NCI-H2196 treated with DMSO at 0.1 percent for 48 hours (cell line): ENCODE results near the gene NSFL1C.

ENCODE experiments used
- DNase-seq: peaks from one replicate; lab custom pipeline; 2025; ENCODE audit not compliant: unreplicated experiment; lab: John Stamatoyannopoulos, UW

Gene NSFL1C

GRCh38 chr20:1462834-1463233 lies 3.8 kb downstream of the NSFL1C start:
- no peak for DNase-seq

- no peak for DNase-seq
Measured at GRCh38 chr20:1462001-1462400, 4.6 kb downstream of the NSFL1C start.

GRCh38 chr20:1460275-1460674 lies 6.4 kb downstream of the NSFL1C start:
- no peak for DNase-seq

GRCh38 chr20:1457992-1458391 lies 8.7 kb downstream of the NSFL1C start:
- no peak for DNase-seq

- no peak for DNase-seq
Measured at GRCh38 chr20:1456300-1456699, 10.3 kb downstream of the NSFL1C start.

GRCh38 chr20:1450926-1451491 lies 15.6 kb downstream of the NSFL1C start:
- DNase-seq = no peak

GRCh38 chr20:1449370-1449769 lies 17.3 kb downstream of the NSFL1C start:
- no peak for DNase-seq

- DNase-seq = no peak
Measured at GRCh38 chr20:1448081-1448620, 18.5 kb downstream of the NSFL1C start.

GRCh38 chr20:1446536-1446935 lies 20.1 kb downstream of the NSFL1C start:
- DNase-seq = no peak

- DNase-seq = no peak
Measured at GRCh38 chr20:1443085-1443484, 23.6 kb downstream of the NSFL1C start.

GRCh38 chr20:1442304-1442703 lies 24.3 kb downstream of the NSFL1C start:
- no peak for DNase-seq

GRCh38 chr20:1441133-1441532 lies 25.5 kb downstream of the NSFL1C start:
- DNase-seq = no peak

GRCh38 chr20:1440024-1440423 lies 26.6 kb downstream of the NSFL1C start:
- DNase-seq = no peak

- no peak for DNase-seq
Measured at GRCh38 chr20:1438361-1438760, 28.3 kb downstream of the NSFL1C start.

GRCh38 chr20:1437235-1437904 lies 29.3 kb downstream of the NSFL1C start:
- peak; percentile 59 for DNase-seq

GRCh38 chr20:1436263-1436662 lies 30.4 kb downstream of the NSFL1C start:
- no peak for DNase-seq

GRCh38 chr20:1435337-1435699 lies 31.3 kb downstream of the NSFL1C start:
- no peak for DNase-seq

GRCh38 chr20:1434571-1435336 lies 31.9 kb downstream of the NSFL1C start:
- DNase-seq = peak; percentile 2

GRCh38 chr20:1431158-1431557 lies 35.5 kb downstream of the NSFL1C start:
- no peak for DNase-seq

GRCh38 chr20:1430004-1430451 lies 36.6 kb downstream of the NSFL1C start:
- no peak for DNase-seq

- DNase-seq = no peak
Measured at GRCh38 chr20:1429143-1429728, 37.4 kb downstream of the NSFL1C start.
